Measurements from ENCODE around the gene INTS4. TPM values are rescaled to one million over a fixed set of nuclear protein-coding genes. Genes with fewer than 3 reads are reported as not detected.
A peak's percentile ranks its signal among the peaks of the same experiment; 100 is the strongest.
"Not testable (repeated sequence)": the region's sequence is repeated elsewhere in the genome, so short reads cannot be mapped to it uniquely, and the experiment has no call there.

Gene INTS4
- polyA plus RNA-seq, 1 of the 3 experiments (the other 2 are of a cell fraction) = 23.0 TPM

- TF ChIP-seq CTCF (IDR thresholded peaks at IDR 0.05) (no peak), FOXJ3 (CRISPR knock-in tag; IDR thresholded peaks at IDR 0.05) (no peak), FOSL2 (IDR thresholded peaks at IDR 0.05; ENCODE audit: borderline replicate concordance, low read depth) (no peak), IRF3 (IDR thresholded peaks at IDR 0.05; ENCODE audit: low read depth, low read length) (no peak), MAX (IDR thresholded peaks at IDR 0.05; ENCODE audit: low read depth) (no peak), EP300 (IDR thresholded peaks at IDR 0.05; ENCODE audit: borderline replicate concordance in 1 of 2, low read depth in 1 of 2, low read length in 1 of 2) (peak in 1 of 2 experiments; percentile 82; a peak in 2 of 4 replicates), GABPA (IDR thresholded peaks at IDR 0.05; ENCODE audit: low read depth) (no peak), NFIC (IDR thresholded peaks at IDR 0.05; ENCODE audit: borderline replicate concordance) (no peak), TCF12 (IDR thresholded peaks at IDR 0.05) (peak; percentile 17; the same call in 1 of the 2 replicates), EZH2phosphoT487 (IDR thresholded peaks at IDR 0.05; ENCODE audit: borderline replicate concordance, low read depth) (no peak), POLR2AphosphoS5 (IDR thresholded peaks at IDR 0.05; ENCODE audit: low read depth, low read length) (no peak), NRF1 (IDR thresholded peaks at IDR 0.05; ENCODE audit: low read depth, low read length) (no peak), ZBTB33 (IDR thresholded peaks at IDR 0.05; ENCODE audit: borderline replicate concordance, low read depth) (no peak), ELF1 (IDR thresholded peaks at IDR 0.05) (no peak), RAD21 (IDR thresholded peaks at IDR 0.05; ENCODE audit: low read length) (no peak), JUND (IDR thresholded peaks at IDR 0.05) (no peak), TEAD4 (IDR thresholded peaks at IDR 0.05; ENCODE audit: borderline replicate concordance, insufficient read depth) (no peak), SIN3A (IDR thresholded peaks at IDR 0.05; ENCODE audit: borderline replicate concordance, low read depth, low read length) (no peak), MEF2A (IDR thresholded peaks at IDR 0.05; ENCODE audit: borderline replicate concordance, low read depth) (no peak), RCOR1 (IDR thresholded peaks at IDR 0.05; ENCODE audit: low read length) (peak; percentile 70; the same call in 1 of the 2 replicates), FOXM1 (IDR thresholded peaks at IDR 0.05; ENCODE audit: low read depth) (no peak), REST (IDR thresholded peaks at IDR 0.05; ENCODE audit: low read depth, low read length) (no peak), RXRA (IDR thresholded peaks at IDR 0.05; ENCODE audit: borderline replicate concordance, low read depth) (no peak), YY1 (IDR thresholded peaks at IDR 0.05; ENCODE audit: low read depth) (no peak)
Observed at GRCh38 chr11:77908835-77909234, 85.6 kb downstream of the INTS4 start (continued).

- peaks cover 23% of the 10 kb centered on the region for H3F3A ChIP-seq (replicated peaks; ENCODE audit: insufficient read depth)
- H3K4me3 ChIP-seq (ENCODE audit: low read depth in 2 of 2, low read length in 1 of 2); H3K4me2 ChIP-seq; H3K27me3 ChIP-seq (ENCODE audit: insufficient read depth); POLR2A ChIA-PET; H3K27ac ChIP-seq (ENCODE audit: low read depth in 2 of 2, low read length in 1 of 2); DNase-seq; H3K9me3 ChIP-seq; H3K4me1 ChIP-seq (ENCODE audit: control insufficient read depth in 1 of 2, insufficient read depth in 2 of 2, low read depth in 1 of 2, low read length in 1 of 2); H3K9ac ChIP-seq; H3K79me2 ChIP-seq (ENCODE audit: insufficient read depth); H4K20me1 ChIP-seq (ENCODE audit: insufficient read depth); H2AFZ ChIP-seq (ENCODE audit: low read depth); H3K9me2 ChIP-seq; CTCF ChIA-PET: not testable (repeated sequence)
- 100% methylated on average over 1 of the region's 1 CpG for WGBS (ENCODE audit: low lambda C conversion rate)
- peaks cover 4 to 16% of the 10 kb centered on the region in 2 experiments for H3K36me3 ChIP-seq (replicated peaks in 1 of 2; ENCODE audit: control insufficient read depth in 1 of 2, insufficient read depth in 2 of 2, low read length in 1 of 2)
Observed at GRCh38 chr11:77894949-77895348, 99.5 kb downstream of the INTS4 start.

Measured in SK-N-SH (cell line).